Measurements from ENCODE around the gene NFATC2.
"Not testable (repeated sequence)": the region's sequence is repeated elsewhere in the genome, so short reads cannot be mapped to it uniquely, and the experiment has no call there.

NFATC2 gene

GRCh38 chr20:51346686-51347485, 195.6 kb downstream of the NFATC2 start:
- no peak for DNase-seq

- no peak for DNase-seq
These were observed 196.9 kb downstream of the NFATC2 start for GRCh38 chr20:51345601-51346101.

- not testable (repeated sequence) for DNase-seq
These were observed 198.7 kb downstream of the NFATC2 start for GRCh38 chr20:51343802-51344201.

GRCh38 chr20:51342510-51343236, 199.8 kb downstream of the NFATC2 start:
- no peak for DNase-seq

GRCh38 chr20:51341581-51341980, 200.9 kb downstream of the NFATC2 start:
- no peak for DNase-seq

- no peak for DNase-seq
These were observed 202.1 kb downstream of the NFATC2 start for GRCh38 chr20:51340451-51340840.

- no peak for DNase-seq
These were observed 202.6 kb downstream of the NFATC2 start for GRCh38 chr20:51339721-51340450.

GRCh38 chr20:51338692-51339440, 203.7 kb downstream of the NFATC2 start:
- DNase-seq, result no peak

- DNase-seq, result no peak
These were observed 205.3 kb downstream of the NFATC2 start for GRCh38 chr20:51337126-51337805.

Data from NCI-H446 (cell line).